HepG2 (cell line): ENCODE results near the gene SPTBN4.
"Not testable (repeated sequence)": the region's sequence is repeated elsewhere in the genome, so short reads cannot be mapped to it uniquely, and the experiment has no call there.

Experiments
- CBX5 ChIP-seq: sonication (generic); formaldehyde crosslinking; IDR thresholded peaks from 2 replicates; pipeline ENCODE4 v1.4.0; 2020; ENCODE audit warnings: missing genetic modification reagents, borderline replicate concordance
- CCAR2 ChIP-seq: fragments of 200-400 bp; formaldehyde crosslinking; optimal IDR thresholded peaks from 2 replicates; pipeline ENCODE3; 2018; ENCODE audit warnings: low read depth, mild to moderate bottlenecking, low read length, moderate library complexity
- EP300 ChIP-seq, 3 experiments: sonication (generic) in 1 of 3; formaldehyde crosslinking in 1 of 3; IDR thresholded peaks; 2 replicates each; pipeline versions ENCODE4 v1.5.1 to v1.6.1; 2011 to 2020; ENCODE audit warnings: low read depth in 2 of 3, low read length in 2 of 3, borderline replicate concordance in 1 of 3, improper control_type of control experiment in 1 of 3, mild to moderate bottlenecking in 1 of 3, missing genetic modification reagents in 1 of 3, moderate library complexity in 1 of 3
- NFYC ChIP-seq: IDR thresholded peaks from 2 replicates; pipeline ENCODE4 v1.6.1; 2016; ENCODE audit warnings: missing genetic modification reagents, missing compliant biosample characterization
- RFXAP ChIP-seq: sonication (generic); formaldehyde crosslinking; IDR thresholded peaks from 2 replicates; pipeline ENCODE4 v1.4.0; 2020; ENCODE audit warnings: missing genetic modification reagents, borderline replicate concordance
- ZBTB1 ChIP-seq: sonication (generic); formaldehyde crosslinking; IDR thresholded peaks from 2 replicates; pipeline ENCODE4 v1.4.0; 2020; ENCODE audit warnings: missing genetic modification reagents, borderline replicate concordance
- ZFP37 ChIP-seq: sonication (generic); formaldehyde crosslinking; IDR thresholded peaks from 2 replicates; pipeline ENCODE4 v1.4.0; 2020; ENCODE audit warnings: missing genetic modification reagents, borderline replicate concordance
- ZFP90 ChIP-seq: sonication (generic); formaldehyde crosslinking; IDR thresholded peaks from 2 replicates; pipeline ENCODE4 v1.8.0; 2022; ENCODE audit warnings: missing genetic modification reagents, mild to moderate bottlenecking, inconsistent platforms, borderline replicate concordance
- ZNF430 ChIP-seq: sonication (generic); formaldehyde crosslinking; IDR thresholded peaks from 2 replicates; pipeline ENCODE4 v1.9.0; 2021; ENCODE audit warnings: mild to moderate bottlenecking, missing genetic modification reagents
- ZNF660 ChIP-seq: sonication (generic); formaldehyde crosslinking; IDR thresholded peaks from 2 replicates; pipeline ENCODE4 v1.5.1; 2020; ENCODE audit warnings: mild to moderate bottlenecking, low read depth, missing genetic modification reagents, borderline replicate concordance
- TF ChIP-seq, protein P1 (sequence below): sonication (generic); formaldehyde crosslinking; IDR thresholded peaks from 2 replicates; pipeline ENCODE4 v1.4.0; 2020; ENCODE audit warnings: missing genetic modification reagents
- TF ChIP-seq, protein P2 (sequence below): sonication (generic); formaldehyde crosslinking; IDR thresholded peaks from 2 replicates; pipeline ENCODE4 v1.4.0; 2020; ENCODE audit warnings: missing genetic modification reagents
- TF ChIP-seq, protein P3 (sequence below): sonication (generic); formaldehyde crosslinking; IDR thresholded peaks from 2 replicates; pipeline ENCODE4 v1.4.0; 2020; ENCODE audit warnings: missing genetic modification reagents, mild to moderate bottlenecking, borderline replicate concordance

DNA sequence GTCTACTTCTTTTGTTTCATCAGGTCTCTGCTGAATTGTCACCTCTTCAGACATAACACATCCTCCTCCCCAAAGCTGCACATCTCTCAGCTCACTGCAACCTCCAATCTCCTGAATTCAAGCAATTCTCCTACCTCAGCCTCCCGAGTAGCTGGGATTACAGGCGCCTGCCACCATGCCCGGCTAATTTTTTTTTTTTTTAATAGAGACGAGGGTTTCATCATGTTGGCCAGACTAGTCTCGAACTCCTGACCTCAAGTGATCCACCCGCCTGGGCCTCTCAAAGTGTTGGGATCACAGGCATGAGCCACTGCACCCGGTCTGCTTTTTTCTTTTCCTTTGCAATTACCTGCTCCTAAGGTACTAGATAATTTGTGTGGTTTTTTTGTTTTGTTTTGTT, 34.0 kb upstream of the SPTBN4 start:
- TF ChIP-seq CCAR2; ZFP90 (CRISPR knock-in tag); ZBTB1 (CRISPR knock-in tag); EP300 (IDR thresholded peaks at IDR 0.05; ENCODE audit: low read depth in 2 of 2, low read length in 2 of 2); EP300 (CRISPR knock-in tag; IDR thresholded peaks at IDR 0.05; ENCODE audit: borderline replicate concordance); CBX5 (CRISPR knock-in tag); ZFP37; ZNF660 (CRISPR knock-in tag); ZNF430 (CRISPR knock-in tag); RFXAP (CRISPR knock-in tag); NFYC (CRISPR knock-in tag): not testable (repeated sequence)
- TF ChIP-seq, protein P1, sequence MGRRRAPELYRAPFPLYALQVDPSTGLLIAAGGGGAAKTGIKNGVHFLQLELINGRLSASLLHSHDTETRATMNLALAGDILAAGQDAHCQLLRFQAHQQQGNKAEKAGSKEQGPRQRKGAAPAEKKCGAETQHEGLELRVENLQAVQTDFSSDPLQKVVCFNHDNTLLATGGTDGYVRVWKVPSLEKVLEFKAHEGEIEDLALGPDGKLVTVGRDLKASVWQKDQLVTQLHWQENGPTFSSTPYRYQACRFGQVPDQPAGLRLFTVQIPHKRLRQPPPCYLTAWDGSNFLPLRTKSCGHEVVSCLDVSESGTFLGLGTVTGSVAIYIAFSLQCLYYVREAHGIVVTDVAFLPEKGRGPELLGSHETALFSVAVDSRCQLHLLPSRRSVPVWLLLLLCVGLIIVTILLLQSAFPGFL, result not testable (repeated sequence)
- TF ChIP-seq, protein P2, sequence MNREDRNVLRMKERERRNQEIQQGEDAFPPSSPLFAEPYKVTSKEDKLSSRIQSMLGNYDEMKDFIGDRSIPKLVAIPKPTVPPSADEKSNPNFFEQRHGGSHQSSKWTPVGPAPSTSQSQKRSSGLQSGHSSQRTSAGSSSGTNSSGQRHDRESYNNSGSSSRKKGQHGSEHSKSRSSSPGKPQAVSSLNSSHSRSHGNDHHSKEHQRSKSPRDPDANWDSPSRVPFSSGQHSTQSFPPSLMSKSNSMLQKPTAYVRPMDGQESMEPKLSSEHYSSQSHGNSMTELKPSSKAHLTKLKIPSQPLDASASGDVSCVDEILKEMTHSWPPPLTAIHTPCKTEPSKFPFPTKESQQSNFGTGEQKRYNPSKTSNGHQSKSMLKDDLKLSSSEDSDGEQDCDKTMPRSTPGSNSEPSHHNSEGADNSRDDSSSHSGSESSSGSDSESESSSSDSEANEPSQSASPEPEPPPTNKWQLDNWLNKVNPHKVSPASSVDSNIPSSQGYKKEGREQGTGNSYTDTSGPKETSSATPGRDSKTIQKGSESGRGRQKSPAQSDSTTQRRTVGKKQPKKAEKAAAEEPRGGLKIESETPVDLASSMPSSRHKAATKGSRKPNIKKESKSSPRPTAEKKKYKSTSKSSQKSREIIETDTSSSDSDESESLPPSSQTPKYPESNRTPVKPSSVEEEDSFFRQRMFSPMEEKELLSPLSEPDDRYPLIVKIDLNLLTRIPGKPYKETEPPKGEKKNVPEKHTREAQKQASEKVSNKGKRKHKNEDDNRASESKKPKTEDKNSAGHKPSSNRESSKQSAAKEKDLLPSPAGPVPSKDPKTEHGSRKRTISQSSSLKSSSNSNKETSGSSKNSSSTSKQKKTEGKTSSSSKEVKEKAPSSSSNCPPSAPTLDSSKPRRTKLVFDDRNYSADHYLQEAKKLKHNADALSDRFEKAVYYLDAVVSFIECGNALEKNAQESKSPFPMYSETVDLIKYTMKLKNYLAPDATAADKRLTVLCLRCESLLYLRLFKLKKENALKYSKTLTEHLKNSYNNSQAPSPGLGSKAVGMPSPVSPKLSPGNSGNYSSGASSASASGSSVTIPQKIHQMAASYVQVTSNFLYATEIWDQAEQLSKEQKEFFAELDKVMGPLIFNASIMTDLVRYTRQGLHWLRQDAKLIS, result not testable (repeated sequence)
- TF ChIP-seq, protein P3, sequence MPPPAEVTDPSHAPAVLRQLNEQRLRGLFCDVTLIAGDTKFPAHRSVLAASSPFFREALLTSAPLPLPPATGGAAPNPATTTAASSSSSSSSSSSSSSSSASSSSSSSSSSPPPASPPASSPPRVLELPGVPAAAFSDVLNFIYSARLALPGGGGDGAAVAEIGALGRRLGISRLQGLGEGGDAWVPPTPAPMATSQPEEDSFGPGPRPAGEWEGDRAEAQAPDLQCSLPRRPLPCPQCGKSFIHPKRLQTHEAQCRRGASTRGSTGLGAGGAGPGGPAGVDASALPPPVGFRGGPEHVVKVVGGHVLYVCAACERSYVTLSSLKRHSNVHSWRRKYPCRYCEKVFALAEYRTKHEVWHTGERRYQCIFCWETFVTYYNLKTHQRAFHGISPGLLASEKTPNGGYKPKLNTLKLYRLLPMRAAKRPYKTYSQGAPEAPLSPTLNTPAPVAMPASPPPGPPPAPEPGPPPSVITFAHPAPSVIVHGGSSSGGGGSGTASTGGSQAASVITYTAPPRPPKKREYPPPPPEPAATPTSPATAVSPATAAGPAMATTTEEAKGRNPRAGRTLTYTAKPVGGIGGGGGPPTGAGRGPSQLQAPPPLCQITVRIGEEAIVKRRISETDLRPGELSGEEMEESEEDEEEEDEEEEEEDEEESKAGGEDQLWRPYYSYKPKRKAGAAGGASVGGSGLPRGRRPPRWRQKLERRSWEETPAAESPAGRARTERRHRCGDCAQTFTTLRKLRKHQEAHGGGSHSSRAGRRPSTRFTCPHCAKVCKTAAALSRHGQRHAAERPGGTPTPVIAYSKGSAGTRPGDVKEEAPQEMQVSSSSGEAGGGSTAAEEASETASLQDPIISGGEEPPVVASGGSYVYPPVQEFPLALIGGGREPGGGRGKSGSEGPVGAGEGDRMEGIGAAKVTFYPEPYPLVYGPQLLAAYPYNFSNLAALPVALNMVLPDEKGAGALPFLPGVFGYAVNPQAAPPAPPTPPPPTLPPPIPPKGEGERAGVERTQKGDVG, result not testable (repeated sequence)
